IPS DF 4.7 (cell line): Measurements from ENCODE around the gene GIMAP4.
A peak's percentile ranks its signal among the peaks of the same experiment; 100 is the strongest.

ENCODE experiments used
- DNase-seq: peaks from one replicate; pipeline ENCODE4 v3.0.0-alpha.2; 2013; ENCODE audit warnings: low spot score; ENCODE audit errors: extremely low read depth

Gene GIMAP4

GRCh38 chr7:150567169-150567568 lies at the start of gene GIMAP4:
TSS of gene GIMAP4 (plus strand) at chr7:150567390. CDS start at chr7:150569902, 2,512 bp downstream.
- no peak for DNase-seq

GRCh38 chr7:150519310-150519709 lies 47.9 kb upstream of the GIMAP4 start:
- no peak for DNase-seq

GRCh38 chr7:150520145-150520544 lies 47.0 kb upstream of the GIMAP4 start:
- no peak for DNase-seq

GRCh38 chr7:150522931-150523330 lies 44.3 kb upstream of the GIMAP4 start:
- DNase-seq: peak; percentile 2

- no peak for DNase-seq
These were observed 43.2 kb upstream of the GIMAP4 start for GRCh38 chr7:150524018-150524417.

- no peak for DNase-seq
These were observed 35.5 kb upstream of the GIMAP4 start for GRCh38 chr7:150531704-150532103.

GRCh38 chr7:150538259-150538658 lies 28.9 kb upstream of the GIMAP4 start:
- DNase-seq: no peak

- DNase-seq: no peak
These were observed 14.0 kb upstream of the GIMAP4 start for GRCh38 chr7:150553163-150553562.

- no peak for DNase-seq
These were observed 10.6 kb upstream of the GIMAP4 start for GRCh38 chr7:150556521-150557138.

GRCh38 chr7:150560486-150560885 lies 6.7 kb upstream of the GIMAP4 start:
- no peak for DNase-seq

- no peak for DNase-seq
These were observed 4.3 kb upstream of the GIMAP4 start for GRCh38 chr7:150562919-150563318.

GRCh38 chr7:150564006-150564405 lies 3.2 kb upstream of the GIMAP4 start:
- DNase-seq: no peak

GRCh38 chr7:150564566-150564965 lies 2.6 kb upstream of the GIMAP4 start:
- no peak for DNase-seq

GRCh38 chr7:150565239-150565638 lies 2.0 kb upstream of the GIMAP4 start:
- DNase-seq: no peak

GRCh38 chr7:150566123-150566522 lies 1.1 kb upstream of the GIMAP4 start:
- peak; percentile 9 for DNase-seq

GRCh38 chr7:150566572-150566971 lies 618 bp upstream of the GIMAP4 start:
- DNase-seq: no peak

GRCh38 chr7:150567871-150568301 lies 696 bp downstream of the GIMAP4 start:
- DNase-seq: no peak

GRCh38 chr7:150568714-150569113 lies 1.5 kb downstream of the GIMAP4 start:
- DNase-seq: no peak

GRCh38 chr7:150569245-150569955 lies 2.2 kb downstream of the GIMAP4 start:
- DNase-seq: no peak

GRCh38 chr7:150570556-150571465 lies 3.6 kb downstream of the GIMAP4 start:
- no peak for DNase-seq

- no peak for DNase-seq
These were observed 5.3 kb downstream of the GIMAP4 start for GRCh38 chr7:150572496-150572895.
